Left lung (tissue), 10 donors: ENCODE measurements around the gene COL19A1. TPM values are rescaled to one million over a fixed set of nuclear protein-coding genes. Genes with fewer than 3 reads are reported as not detected.

Experiments
- ATAC-seq: fragments of 200-7000 bp; cut with Tn5 transposase; one replicate; pipeline ENCODE4 v1.9.1; 2020; ENCODE audit warnings: moderate library complexity
- DNase-seq, 4 donors: peaks; one replicate each; pipeline ENCODE4 v3.0.0-alpha.2; 2013 to 2020
- H3K27ac ChIP-seq, 2 donors: fragments of 200-600 bp; sonication (generic) in 1 of 2; one replicate each; pipeline versions ENCODE4 v1.5.0 to v1.8.0; 2020 to 2021
- H3K27me3 ChIP-seq, 2 donors: fragments of 200-600 bp; sonication (generic) in 1 of 2; one replicate each; pipeline versions ENCODE4 v1.5.0 to v1.8.0; 2020 to 2021
- H3K36me3 ChIP-seq, 2 donors: fragments of 200-600 bp; sonication (generic) in 1 of 2; one replicate each; pipeline versions ENCODE4 v1.5.0 to v1.8.0; 2020 to 2021
- H3K4me1 ChIP-seq, 2 donors: fragments of 200-600 bp; one replicate each; pipeline ENCODE4 v1.8.0; 2021
- H3K4me3 ChIP-seq, 2 donors: fragments of 200-600 bp; sonication (generic) in 1 of 2; one replicate each; pipeline versions ENCODE4 v1.5.0 to v1.8.0; 2020 to 2021; ENCODE audit warnings: mild to moderate bottlenecking in 1 of 2
- H3K9me3 ChIP-seq, 2 donors: fragments of 200-600 bp; sonication (generic) in 1 of 2; one replicate each; pipeline versions ENCODE4 v1.5.0 to v1.8.0; 2020 to 2021
- CTCF ChIP-seq, 2 donors: fragments of 200-600 bp; sonication (generic) in 1 of 2; IDR thresholded peaks; one replicate each; pipeline versions ENCODE4 v1.5.0 to v1.8.0; 2021; ENCODE audit warnings: antibody characterized with exemption in 2 of 2
- intact Hi-C, 2 donors: fragments of 100-400 bp; cut with DNase I; formaldehyde crosslinking; loops; one replicate each; pipeline versions ENCODE4 v1.11.2 to v1.14.2; 2022
- polyA plus RNA-seq, 6 donors: library from polyadenylated mRNA; unstranded; fragments of 120-200 nt; gene quantifications; one replicate each; pipeline ENCODE4 v1.2.1, GENCODE V29; 2013; ENCODE audit not compliant: insufficient read length in 6 of 6
- total RNA-seq, 2 donors: library from RNA; stranded (reverse); fragmentation: NEBNext Ultra II Directional; extraction: Animal tissue kit (Norgen Biotek cat#: 25700); gene quantifications; one replicate each; pipeline ENCODE4 v1.2.1, GENCODE V29; 2021
- donor health status: DM: no; HTN: yes; CAD: no.
- donor health status: DM: no; HTN: no; CAD: no.

COL19A1 gene
- total and polyA plus RNA-seq, 8 donors: 0.10 to 0.77 (median 0.70) TPM

GRCh38 chr6:70028926-70029325, 162.6 kb downstream of the COL19A1 start:
- H3K4me3 ChIP-seq: no peak overlapping the region
- H3K4me1 ChIP-seq: no peaks in the 10 kb centered on the region
- DNase-seq (peak in 2 of 4 donors; percentile 35 to 74), ATAC-seq (no peak)
- no peaks in the 10 kb centered on the region for H3K36me3 ChIP-seq
- no peak for TF ChIP-seq CTCF (IDR thresholded peaks at IDR 0.05)
- intact Hi-C loops: no loop called here
- H3K9me3 ChIP-seq: no peaks in the 10 kb centered on the region
- H3K27me3 ChIP-seq: no peaks in the 10 kb centered on the region
- no peak overlapping the region for H3K27ac ChIP-seq

- no peak for ATAC-seq
Measured at GRCh38 chr6:70033781-70034180, 167.4 kb downstream of the COL19A1 start.

GRCh38 chr6:70037445-70037844, 171.1 kb downstream of the COL19A1 start:
- intact Hi-C loops: no loop called here
- Histone ChIP-seq H3K36me3 (no peaks in the 10 kb centered on the region), H3K4me1 (no peaks in the 10 kb centered on the region), H3K27ac (no peak overlapping the region), H3K4me3 (no peak overlapping the region), H3K9me3 (no peaks in the 10 kb centered on the region), H3K27me3 (no peaks in the 10 kb centered on the region)
- ATAC-seq: no peak
- TF ChIP-seq CTCF (IDR thresholded peaks at IDR 0.05): no peak
- no peak for DNase-seq

More at GRCh38 chr6:70033781-70034180, 167.4 kb downstream of the COL19A1 start:
- Histone ChIP-seq H3K9me3 (no peaks in the 10 kb centered on the region), H3K4me1 (no peaks in the 10 kb centered on the region), H3K27ac (no peak overlapping the region), H3K4me3 (no peak overlapping the region), H3K36me3 (no peaks in the 10 kb centered on the region), H3K27me3 (no peaks in the 10 kb centered on the region)
- no peak for DNase-seq
- intact Hi-C loops: no loop called here
- no peak for TF ChIP-seq CTCF (IDR thresholded peaks at IDR 0.05)

GRCh38 chr6:70040766-70041165, 174.4 kb downstream of the COL19A1 start:
- DNase-seq (no peak), ATAC-seq (no peak)
- Histone ChIP-seq H3K27me3 (no peaks in the 10 kb centered on the region), H3K27ac (no peak overlapping the region), H3K4me1 (no peaks in the 10 kb centered on the region), H3K4me3 (no peak overlapping the region), H3K36me3 (no peaks in the 10 kb centered on the region), H3K9me3 (peaks cover 0 to 3% of the 10 kb centered on the region in 2 donors)
- TF ChIP-seq CTCF (IDR thresholded peaks at IDR 0.05): no peak
- intact Hi-C loops: no loop called here

- peaks cover 0 to 3% of the 10 kb centered on the region in 2 donors for H3K9me3 ChIP-seq
- ATAC-seq: no peak
- no peaks in the 10 kb centered on the region for H3K27me3 ChIP-seq
- no peaks in the 10 kb centered on the region for H3K4me1 ChIP-seq
- no peak overlapping the region for H3K27ac ChIP-seq
- intact Hi-C loops: no loop called here
- H3K36me3 ChIP-seq: no peaks in the 10 kb centered on the region
- no peak for DNase-seq
- no peak for TF ChIP-seq CTCF (IDR thresholded peaks at IDR 0.05)
- H3K4me3 ChIP-seq: no peak overlapping the region
Measured at GRCh38 chr6:70041411-70041810, 175.1 kb downstream of the COL19A1 start.
